Stimulated activated CD4-positive, alpha-beta T cell treated with anti-CD3 and anti-CD28 coated beads, Interleukin-12 subunit alpha, Interleukin-12 subunit beta, amount 100 ng/mL, for 24 hours (primary cell): Measurements from ENCODE around the gene GMPR.
"Not testable (repeated sequence)": the region's sequence is repeated elsewhere in the genome, so short reads cannot be mapped to it uniquely, and the experiment has no call there.

Experiments used
- DNase-seq, 2 experiments: peaks; one replicate each; pipeline ENCODE4 v3.0.0-alpha.2; 2020; ENCODE audit warnings: low read depth in 2 of 2

Gene GMPR

GRCh38 chr6:16248271-16248853 is 10.0 kb downstream of the GMPR start:
- DNase-seq = no peak

GRCh38 chr6:16249971-16250370 is 11.6 kb downstream of the GMPR start:
- DNase-seq = no peak

DNA sequence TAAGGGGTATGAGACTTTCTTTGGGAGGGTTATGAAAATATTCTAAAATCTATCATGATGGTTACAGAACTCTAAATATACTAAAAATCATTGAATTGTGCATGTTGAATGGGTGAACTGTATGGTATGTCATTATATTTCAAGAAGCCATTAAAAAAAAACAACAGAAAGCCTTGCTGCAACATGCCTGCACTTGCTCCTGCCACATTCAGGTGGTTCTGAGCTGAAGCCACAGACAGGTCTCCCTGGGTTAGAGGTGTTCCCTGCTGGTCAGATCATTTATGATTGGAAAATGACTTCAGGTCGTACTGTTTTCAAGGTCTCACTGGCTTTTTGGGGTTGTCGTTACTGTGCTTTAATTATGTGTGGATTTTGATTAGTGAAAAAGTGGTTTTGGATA is 13.3 kb downstream of the GMPR start:
- DNase-seq = no peak

GRCh38 chr6:16252686-16253299 is 14.4 kb downstream of the GMPR start:
- no peak for DNase-seq

- DNase-seq = no peak
These were observed 15.2 kb downstream of the GMPR start for GRCh38 chr6:16253399-16254144.

- no peak for DNase-seq
These were observed 16.1 kb downstream of the GMPR start for GRCh38 chr6:16254535-16254934.

DNA sequence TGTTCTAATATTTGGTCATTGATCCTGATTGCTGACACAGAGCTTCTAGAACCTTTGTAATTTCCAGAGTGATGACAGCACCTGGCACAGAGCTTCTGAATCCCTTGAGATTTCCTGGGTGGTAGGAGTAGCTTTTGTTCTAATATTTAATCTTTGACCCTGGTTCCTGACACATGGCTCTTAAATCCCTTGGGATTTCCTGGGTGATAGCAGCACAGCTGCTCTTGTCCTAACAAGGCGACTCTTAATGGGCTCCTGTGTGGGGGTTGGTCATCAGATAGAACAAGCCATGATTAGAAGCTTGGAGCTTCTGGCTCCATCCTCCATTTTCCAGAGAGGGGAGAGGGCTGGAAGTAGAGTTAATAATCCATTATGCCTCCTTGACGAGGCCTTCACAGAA is 18.4 kb downstream of the GMPR start:
- no peak for DNase-seq

- DNase-seq = no peak
These were observed 19.8 kb downstream of the GMPR start for GRCh38 chr6:16257999-16258708.

DNA sequence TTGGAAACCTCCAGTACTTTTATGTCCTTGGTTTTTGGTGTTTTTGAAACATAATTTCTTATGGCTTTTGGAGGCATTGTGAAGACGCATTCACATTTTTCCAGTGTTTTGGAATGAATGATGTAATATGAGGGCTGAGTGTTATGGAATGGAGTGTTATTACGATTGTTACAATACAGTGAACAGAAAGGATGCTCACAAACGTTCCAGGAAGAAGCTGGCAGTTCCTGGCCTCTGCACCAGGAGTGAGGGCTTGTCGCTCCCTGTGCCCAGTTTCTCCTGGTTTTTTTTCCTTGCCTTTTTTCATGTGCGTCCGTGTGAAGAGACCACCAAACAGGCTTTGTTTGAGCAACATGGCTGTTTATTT is 20.3 kb downstream of the GMPR start:
- DNase-seq = no peak

DNA sequence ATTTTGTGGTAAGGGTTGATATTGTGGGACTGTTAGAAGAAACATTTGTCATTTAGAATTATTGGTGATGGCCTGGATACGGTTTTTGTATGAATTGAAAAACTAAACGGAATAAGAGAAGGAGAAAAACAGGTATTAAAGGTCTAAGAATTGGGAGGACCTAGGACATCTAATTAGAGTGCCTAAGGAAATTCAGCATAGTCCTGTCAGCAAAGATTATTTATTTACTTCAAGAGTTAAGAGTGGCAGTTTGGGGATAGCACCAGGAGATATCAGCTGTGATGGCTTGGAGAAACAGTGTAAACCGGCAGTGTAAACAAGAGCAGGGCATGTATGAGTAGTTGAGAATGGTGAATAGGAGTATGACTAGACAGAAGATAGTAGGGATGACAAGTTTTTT is 21.2 kb downstream of the GMPR start:
- DNase-seq = not testable (repeated sequence)

DNA sequence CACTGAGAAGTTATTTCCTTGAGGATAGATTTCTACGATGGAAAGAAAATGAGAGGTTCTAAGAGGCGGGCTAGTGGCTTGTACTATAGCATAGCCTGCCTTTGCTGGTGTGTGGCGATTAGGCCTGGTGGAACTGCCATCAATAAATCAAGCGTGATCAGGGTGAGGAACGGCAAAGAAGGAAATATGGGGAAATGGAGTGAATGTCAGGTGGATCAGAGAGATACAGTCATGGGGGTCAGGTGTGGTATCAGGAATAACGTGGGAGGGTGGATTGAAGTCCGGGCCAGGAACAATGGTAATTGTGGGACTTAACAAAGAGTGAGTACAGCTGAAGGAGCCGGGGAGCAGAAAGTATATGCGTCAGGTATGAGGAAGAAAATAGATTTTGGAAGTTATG is 22.2 kb downstream of the GMPR start:
- not testable (repeated sequence) for DNase-seq

- not testable (repeated sequence) for DNase-seq
These were observed 24.4 kb downstream of the GMPR start for GRCh38 chr6:16262773-16263172.

DNA sequence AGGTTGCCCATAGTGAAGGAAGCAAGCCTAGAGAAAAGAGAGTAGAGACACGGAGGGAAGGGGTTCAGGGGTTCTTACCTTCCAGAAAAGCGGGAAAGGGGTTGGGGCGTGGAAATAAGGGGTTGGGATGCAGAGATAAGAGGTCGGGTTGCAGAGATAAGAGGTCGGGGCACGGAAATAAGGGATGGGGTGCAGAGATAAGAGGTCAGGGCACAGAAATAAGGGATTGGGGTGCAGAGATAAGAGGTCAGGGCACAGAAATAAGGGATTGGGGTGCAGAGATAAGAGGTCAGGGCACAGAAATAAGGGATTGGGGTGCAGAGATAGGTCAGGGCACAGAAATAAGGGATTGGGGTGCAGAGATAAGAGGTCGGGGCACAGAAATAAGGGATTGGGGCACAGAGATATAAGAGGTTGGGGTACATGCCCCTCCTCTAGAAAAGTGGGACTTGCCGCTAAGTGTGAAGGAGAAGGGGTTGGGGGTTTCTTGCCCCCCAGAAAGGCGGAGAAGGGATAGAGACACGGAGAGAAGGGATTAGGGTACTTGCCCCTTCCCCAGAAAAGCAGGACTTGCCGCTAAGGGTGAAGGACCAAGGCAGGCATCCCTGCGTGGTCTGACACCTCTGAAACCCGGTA is 25.2 kb downstream of the GMPR start:
- DNase-seq = not testable (repeated sequence)

- no peak for DNase-seq
These were observed 26.4 kb downstream of the GMPR start for GRCh38 chr6:16264785-16265184.

DNA sequence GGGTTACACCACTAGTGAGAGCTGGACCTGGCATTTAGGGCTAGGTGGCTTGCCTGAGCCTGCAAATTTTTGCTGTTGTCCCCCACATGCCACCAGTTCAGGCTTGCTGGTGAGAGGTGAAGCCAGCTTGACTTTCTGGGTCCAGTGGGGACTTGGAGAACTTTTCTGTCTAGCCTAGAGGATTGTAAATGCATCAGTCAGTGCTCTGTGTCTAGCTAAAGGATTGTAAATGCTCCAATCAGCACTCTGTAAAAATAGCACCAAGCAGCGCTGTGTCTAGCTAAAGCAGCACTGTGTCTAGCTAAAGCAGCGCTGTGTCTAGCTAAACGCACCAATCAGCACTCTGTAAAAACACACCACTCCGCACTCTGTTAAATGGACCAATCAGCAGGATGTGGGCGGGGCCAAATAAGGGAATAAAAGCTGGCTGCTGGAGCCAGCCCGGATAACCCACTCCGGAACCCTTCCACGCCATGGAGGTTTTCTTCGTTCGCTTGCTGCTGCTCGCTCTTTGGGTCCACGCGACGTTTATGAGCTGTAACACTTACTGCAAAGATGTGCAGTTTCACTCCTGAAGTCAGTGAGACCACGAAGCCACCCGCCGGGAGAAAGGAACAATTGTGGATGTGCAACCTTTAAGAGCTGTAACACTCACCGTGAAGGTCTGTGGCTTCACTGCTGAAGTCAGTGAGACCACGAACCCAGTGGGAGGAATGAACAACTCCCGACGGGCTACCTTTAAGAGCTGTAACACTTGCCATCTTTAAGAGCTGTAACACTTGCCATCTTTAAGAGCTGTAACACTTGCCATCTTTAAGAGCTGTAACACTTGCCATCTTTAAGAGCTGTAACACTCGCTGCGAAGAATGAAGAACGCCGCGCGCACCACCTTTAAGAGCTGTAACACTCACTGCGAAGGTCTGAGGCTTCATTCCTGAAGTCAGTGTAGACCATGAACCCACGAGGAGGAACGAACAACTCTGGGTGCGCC is 27.3 kb downstream of the GMPR start:
- DNase-seq = no peak

DNA sequence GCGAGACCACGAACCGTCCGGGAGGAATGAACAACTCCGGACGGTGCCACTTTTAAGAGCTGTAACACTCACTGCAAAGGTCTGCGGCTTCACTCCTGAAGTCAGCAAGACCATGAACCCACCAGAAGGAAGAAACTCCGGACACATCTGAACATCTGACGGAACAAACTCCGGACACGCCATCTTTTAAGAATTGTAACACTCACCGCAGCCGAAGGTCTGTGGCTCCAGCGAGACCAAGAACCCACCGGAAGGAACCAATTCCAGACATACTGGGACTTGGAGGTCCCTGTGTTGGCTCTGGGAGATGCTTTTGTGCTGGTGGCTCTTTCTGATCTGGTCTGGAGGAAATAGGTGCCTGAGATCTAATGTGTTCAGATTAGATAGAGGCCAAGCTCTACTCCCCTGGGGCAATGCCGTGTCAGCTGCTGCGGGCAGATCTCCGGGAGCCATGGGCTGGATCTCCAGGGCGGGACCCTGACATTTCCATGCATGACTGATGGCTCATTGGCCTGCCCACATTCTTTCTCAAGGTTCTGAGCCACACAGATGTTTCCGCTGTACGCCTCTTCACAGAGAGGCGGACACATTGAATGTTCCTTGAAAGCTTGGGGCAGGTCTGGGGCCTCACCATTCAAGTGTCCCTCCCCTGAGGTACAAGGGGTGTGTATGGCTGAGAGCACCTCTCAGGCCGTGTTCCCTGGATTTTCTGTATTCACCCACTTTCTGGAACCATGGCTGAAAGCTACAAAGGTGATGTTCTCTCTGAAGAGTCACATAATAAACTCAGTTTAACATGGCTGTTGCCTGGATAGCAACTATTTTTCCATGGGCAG is 29.3 kb downstream of the GMPR start:
- DNase-seq = no peak

DNA sequence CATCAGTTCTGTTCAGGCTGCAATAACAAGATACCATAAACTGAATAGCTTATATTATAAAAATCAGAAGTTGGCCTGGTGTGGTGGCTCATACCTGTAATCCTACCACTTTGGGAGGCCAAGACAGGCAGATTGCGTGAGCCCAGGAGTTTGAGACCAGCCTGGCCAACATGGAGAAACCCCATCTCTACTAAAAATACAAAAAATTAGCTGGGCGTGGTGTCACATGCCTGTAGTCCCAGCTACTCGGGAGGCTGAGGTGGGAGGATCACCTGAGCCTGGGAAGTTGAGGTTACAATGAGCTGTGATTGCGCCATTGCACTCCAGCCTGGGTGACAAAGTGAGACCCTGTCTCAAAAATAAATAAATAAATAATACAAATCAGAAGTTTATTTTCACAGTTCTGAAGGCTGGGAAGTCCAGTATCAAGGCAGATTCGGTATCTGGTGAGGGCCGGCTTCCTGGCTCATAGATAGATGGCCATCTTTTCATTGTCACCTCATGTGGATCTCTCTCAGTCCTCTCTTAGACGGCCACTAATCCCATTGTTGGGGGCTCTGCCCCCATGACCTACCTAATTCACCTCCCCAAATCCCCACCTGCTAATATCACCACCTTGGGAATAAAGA is 31.2 kb downstream of the GMPR start:
- not testable (repeated sequence) for DNase-seq

- DNase-seq = no peak
These were observed 31.9 kb downstream of the GMPR start for GRCh38 chr6:16270178-16270794.

DNA sequence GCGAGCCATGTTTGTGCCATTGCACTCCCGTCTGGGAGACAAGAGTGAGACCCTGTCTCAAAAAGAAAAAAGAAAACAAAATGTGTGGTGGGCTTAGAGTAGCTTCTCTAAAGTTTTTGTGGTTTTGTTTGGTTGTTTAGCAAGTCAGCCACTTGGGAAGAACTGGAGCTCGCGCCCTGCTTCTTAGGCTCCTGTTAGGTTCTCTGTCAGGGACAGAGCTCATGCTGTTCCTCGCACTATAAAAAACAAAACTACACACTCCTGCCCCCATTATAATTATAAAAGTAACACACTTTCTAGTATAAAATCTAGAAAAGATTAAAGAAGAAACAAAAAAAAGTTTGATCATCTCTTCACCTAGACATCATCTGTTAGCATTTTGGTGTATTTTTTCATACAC is 33.0 kb downstream of the GMPR start:
- no peak for DNase-seq
